GM12878 (cell line): Measurements from ENCODE around the gene DKKL1. TPM values are rescaled to one million over a fixed set of nuclear protein-coding genes. Genes with fewer than 3 reads are reported as not detected.

Experiments
- ATAC-seq: fragments of 200-7000 bp; cut with Tn5 transposase; 3 replicates; pipeline ENCODE4 v1.9.1; 2020; ENCODE audit warnings: mild to moderate bottlenecking, moderate library complexity
- BruUV-seq: library from RNA; stranded (reverse); fragments of 400-500 nt; replicated peaks from 2 replicates; lab custom pipeline; 2021; lab: Mats Ljungman, UMichigan
- CTCF ChIA-PET: fragments of 300-600 bp; sonication (Branson Sonifier 250); formaldehyde crosslinking; extraction: SDS; loops from one replicate; lab custom pipeline; 2021; ENCODE audit warnings: inconsistent platforms; lab: Yijun Ruan, JAX
- POLR2A ChIA-PET: fragments of 350-600 bp; formaldehyde crosslinking; extraction: SDS; loops from one replicate; lab custom pipeline; 2021; ENCODE audit warnings: inconsistent platforms; lab: Charles Lee
- RAD21 ChIA-PET: fragments of 300-600 bp; sonication (Branson Sonifier 250); formaldehyde crosslinking; loops from one replicate; lab custom pipeline; 2023; ENCODE audit warnings: antibody characterized with exemption; ENCODE audit not compliant: unreplicated experiment; lab: Charles Lee
- SMC1A ChIA-PET: fragments of 300-600 bp; sonication (Branson Sonifier 250); formaldehyde crosslinking; loops from one replicate; lab custom pipeline; 2023; ENCODE audit not compliant: unreplicated experiment, uncharacterized antibody; lab: Charles Lee
- DNase-seq: peaks from one replicate; pipeline ENCODE4 v3.0.0-alpha.2; 2011; ENCODE audit warnings: low read depth, low spot score
- FAIRE-seq: peaks from 3 replicates; lab custom pipeline; 2011; peaks lifted over from hg19 to GRCh38; lab: Jason Lieb, UNC
- H2AFZ ChIP-seq: 2 replicates; pipeline ENCODE4 v1.6.0; 2011; ENCODE audit warnings: low read depth, low read length, control low read depth; ENCODE audit not compliant: control insufficient read depth
- H3K27ac ChIP-seq: 2 replicates; pipeline ENCODE4 v1.5.1; 2011; ENCODE audit warnings: control low read depth; ENCODE audit not compliant: control insufficient read depth, insufficient read depth
- H3K27me3 ChIP-seq, 2 experiments: replicated peaks in 1 of 2; 2 replicates each; pipeline versions ENCODE4 v1.6.0 to v1.6.1; 2011; ENCODE audit warnings: low read length in 1 of 2; ENCODE audit not compliant: control insufficient read depth in 2 of 2, insufficient read depth in 2 of 2
- H3K36me3 ChIP-seq, 2 experiments: 2 replicates each; pipeline ENCODE4 v1.5.1; 2011; ENCODE audit warnings: low read length in 1 of 2; ENCODE audit not compliant: control insufficient read depth in 2 of 2, insufficient read depth in 2 of 2
- H3K4me1 ChIP-seq: 2 replicates; pipeline ENCODE4 v1.6.1; 2011; ENCODE audit warnings: mild to moderate bottlenecking, low read length, moderate library complexity, mixed read lengths; ENCODE audit not compliant: control insufficient read depth, insufficient read depth
- H3K4me2 ChIP-seq: 2 replicates; pipeline ENCODE4 v1.6.0; 2011; ENCODE audit warnings: control low read depth; ENCODE audit not compliant: control insufficient read depth, insufficient read depth
- H3K4me3 ChIP-seq: fragments of 200-600 bp; sonication (generic); 2 replicates; pipeline ENCODE4 v1.5.1; 2016
- H3K79me2 ChIP-seq: 2 replicates; pipeline ENCODE4 v1.6.0; 2011; ENCODE audit warnings: low read length; ENCODE audit not compliant: control insufficient read depth, insufficient read depth
- H3K9ac ChIP-seq: 2 replicates; pipeline ENCODE4 v1.8.0; 2011; ENCODE audit warnings: low read length, control low read depth, mixed read lengths; ENCODE audit not compliant: control insufficient read depth, insufficient read depth
- H3K9me3 ChIP-seq: replicated peaks from 3 replicates; pipeline ENCODE4 v1.5.1; 2011; ENCODE audit warnings: mild to moderate bottlenecking, low read length; ENCODE audit not compliant: control insufficient read depth, insufficient read depth
- H4K20me1 ChIP-seq: 2 replicates; pipeline ENCODE4 v1.6.0; 2011; ENCODE audit not compliant: control insufficient read depth, insufficient read depth
- BACH1 ChIP-seq: fragments of 450-650 bp; IDR thresholded peaks from 2 replicates; pipeline ENCODE4 v1.6.1; 2017; ENCODE audit warnings: mild to moderate bottlenecking, borderline replicate concordance
- BCL11A ChIP-seq: IDR thresholded peaks from 2 replicates; pipeline ENCODE4 v1.6.1; 2011; ENCODE audit warnings: low read depth, low read length
- CBFB ChIP-seq: IDR thresholded peaks from 2 replicates; pipeline ENCODE4 v1.6.1; 2016; ENCODE audit warnings: antibody characterized with exemption, low read depth
- CUX1 ChIP-seq: IDR thresholded peaks from 2 replicates; pipeline ENCODE4 v1.6.1; 2012; ENCODE audit warnings: improper control_type of control experiment, low read depth, low read length; ENCODE audit not compliant: insufficient replicate concordance
- NR2C2 ChIP-seq: IDR thresholded peaks from 2 replicates; pipeline ENCODE4 v1.6.1; 2011; ENCODE audit warnings: borderline replicate concordance, low read depth; ENCODE audit not compliant: control insufficient read depth, insufficient read length
- POLR2A ChIP-seq: IDR thresholded peaks from 2 replicates; pipeline ENCODE4 v1.6.1; 2011; ENCODE audit warnings: low read depth, mild to moderate bottlenecking, low read length
- RAD21 ChIP-seq: IDR thresholded peaks from 2 replicates; pipeline ENCODE4 v1.6.1; 2011; ENCODE audit warnings: mild to moderate bottlenecking, low read depth, low read length, moderate library complexity; ENCODE audit not compliant: insufficient read depth
- RCOR1 ChIP-seq: conservative IDR thresholded peaks from 2 replicates; pipeline ENCODE4 v1.6.1; 2012; ENCODE audit warnings: low read depth, low read length, improper control_type of control experiment
- RFX5 ChIP-seq: IDR thresholded peaks from 2 replicates; pipeline ENCODE4 v1.6.1; 2011; ENCODE audit warnings: low read depth, low read length, improper control_type of control experiment
- SIX5 ChIP-seq: IDR thresholded peaks from 2 replicates; pipeline ENCODE4 v1.6.1; 2011; ENCODE audit warnings: mild to moderate bottlenecking, low read depth, low read length, moderate library complexity; ENCODE audit not compliant: severe bottlenecking
- TCF3 ChIP-seq: IDR thresholded peaks from 2 replicates; pipeline ENCODE4 v1.6.1; 2012; ENCODE audit warnings: low read depth, mild to moderate bottlenecking, low read length, borderline replicate concordance; ENCODE audit not compliant: insufficient read depth
- ZBTB4 ChIP-seq: fragments of 450-650 bp; formaldehyde crosslinking; IDR thresholded peaks from 2 replicates; pipeline ENCODE4 v1.4.0; 2022; ENCODE audit warnings: mild to moderate bottlenecking, moderate library complexity
- WGBS: methylation state at CpG from one replicate; pipeline ENCODE4 v1.1.6; 2016; ENCODE audit warnings: low lambda C conversion rate; ENCODE audit not compliant: insufficient replicate concordance, insufficient coverage; ENCODE audit errors: missing lambda C conversion rate; 5-methylcytosine and 5-hydroxymethylcytosine counted together
- in situ Hi-C: fragments of 300-500 bp; cut with MboI; formaldehyde crosslinking; loops from 9 replicates; pipeline ENCODE4 v1.14.3; 2018; ENCODE audit warnings: mixed read lengths
- intact Hi-C: fragments of 100-400 bp; cut with micrococcal nuclease; formaldehyde crosslinking; loops from one replicate; pipeline ENCODE4 v1.14.2; 2022; ENCODE audit not compliant: unreplicated experiment
- polyA plus RNA-seq, 11 experiments: library from polyadenylated mRNA; depleted of rRNA in 4 of 11; unstranded in 6 of 11; stranded (reverse) in 5 of 11; fragments of >200 nt; fragmentation: Nextera tagmentation in 4 of 11; fragmentation: Illumina TruSeq in 1 of 11; extraction: Ambion mirVana in 4 of 11; extraction: Trizol in 1 of 11; gene quantifications; 1 replicate in 1 of 11; 2 replicates in 10 of 11; pipeline versions ENCODE4 v1.2.1 to v1.2.3, GENCODE V29; 2011 to 2016; ENCODE audit warnings: inconsistent platforms in 2 of 11, missing spikeins in 2 of 11, low read depth in 1 of 11
- total RNA-seq, 4 experiments: library from RNA; depleted of rRNA in 3 of 4; stranded (reverse); fragments of >200 nt in 3 of 4; fragmentation: Illumina TruSeq in 1 of 4; extraction: Trizol in 1 of 4; gene quantifications; 2 replicates each; pipeline versions ENCODE4 v1.2.1 to v1.2.3, GENCODE V29; 2013 to 2021
- TF ChIP-seq, protein P1 (sequence below): IDR thresholded peaks from 2 replicates; pipeline ENCODE4 v1.6.1; 2011; ENCODE audit warnings: mild to moderate bottlenecking, low read depth, low read length, moderate library complexity; ENCODE audit not compliant: insufficient replicate concordance
- TF ChIP-seq, protein P2 (sequence below): IDR thresholded peaks from 2 replicates; pipeline ENCODE4 v1.6.1; 2011; ENCODE audit warnings: low read depth, mild to moderate bottlenecking, low read length, moderate library complexity, borderline replicate concordance; ENCODE audit errors: extremely low read depth

DKKL1 gene
- total and polyA plus RNA-seq, 10 of the 15 experiments (the other 5 are each of a cell fraction or from before 2014, with no cell fraction given): not detected

DNA sequence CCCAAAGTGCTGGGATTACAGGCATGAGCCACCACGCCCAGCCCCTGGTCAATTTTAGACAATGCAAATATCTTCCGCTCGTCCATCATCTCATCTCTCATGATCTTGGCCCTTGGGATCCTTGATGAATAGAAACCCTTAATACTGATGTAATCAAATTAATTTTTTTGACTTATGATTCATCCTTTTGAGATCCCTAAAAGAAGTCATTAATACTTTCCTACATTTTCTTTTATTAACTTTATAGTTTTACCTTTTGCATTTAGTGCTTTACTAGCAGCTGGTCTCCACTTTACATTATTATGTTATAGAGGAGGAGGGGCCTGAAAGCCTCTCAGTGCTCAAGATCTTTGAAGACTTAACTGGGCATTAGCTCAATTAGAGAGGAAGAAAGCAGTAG is 16.7 kb downstream of the DKKL1 start:
- H3K27ac ChIP-seq: no peak overlapping the region
- 30% methylated on average over 3 of the region's 3 CpGs for WGBS
- H3K79me2 ChIP-seq: no peaks in the 10 kb centered on the region
- DNase-seq (no peak), FAIRE-seq (no peak), ATAC-seq (no peak)
- H4K20me1 ChIP-seq: no peaks in the 10 kb centered on the region
- no peak overlapping the region for H3K4me3 ChIP-seq
- no peaks in the 10 kb centered on the region; a peak in 1 of 4 replicates for H3K27me3 ChIP-seq
- H3K36me3 ChIP-seq: no peaks in the 10 kb centered on the region
- no peak overlapping the region for H3K4me2 ChIP-seq
- no peaks in the 10 kb centered on the region for H3K9me3 ChIP-seq
- no peak overlapping the region for H3K9ac ChIP-seq
- no TSS peak for BruUV-seq
- SMC1A ChIA-PET: interaction anchor here (0.6 to 1.2 kb wide), 3 partner anchors 8 to 299 kb away, joined by 3 read pairs; partner anchors contain the start of gene KASH5
- RAD21 ChIA-PET: interaction anchor here (1.4 kb wide), 1 partner anchor 10 kb away, joined by 3 read pairs; no protein-coding TSS in a partner anchor
- CTCF ChIA-PET: interaction anchor here (0.9 to 1.4 kb wide), 7 partner anchors 11 to 190 kb away, joined by 3 to 8 read pairs (median 3); no protein-coding TSS in a partner anchor
- intact Hi-C loops (no loop called here), in situ Hi-C loops (no loop called here)
- POLR2A ChIA-PET: interaction anchor here (0.5 kb wide), 1 partner anchor 59 kb away, joined by 5 read pairs; no protein-coding TSS in a partner anchor
- H3K4me1 ChIP-seq: no peaks in the 10 kb centered on the region
- no peak overlapping the region for H2AFZ ChIP-seq
- TF ChIP-seq, protein P1, sequence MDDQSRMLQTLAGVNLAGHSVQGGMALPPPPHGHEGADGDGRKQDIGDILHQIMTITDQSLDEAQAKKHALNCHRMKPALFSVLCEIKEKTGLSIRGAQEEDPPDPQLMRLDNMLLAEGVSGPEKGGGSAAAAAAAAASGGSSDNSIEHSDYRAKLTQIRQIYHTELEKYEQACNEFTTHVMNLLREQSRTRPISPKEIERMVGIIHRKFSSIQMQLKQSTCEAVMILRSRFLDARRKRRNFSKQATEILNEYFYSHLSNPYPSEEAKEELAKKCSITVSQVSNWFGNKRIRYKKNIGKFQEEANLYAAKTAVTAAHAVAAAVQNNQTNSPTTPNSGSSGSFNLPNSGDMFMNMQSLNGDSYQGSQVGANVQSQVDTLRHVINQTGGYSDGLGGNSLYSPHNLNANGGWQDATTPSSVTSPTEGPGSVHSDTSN: no peak
- TF ChIP-seq RAD21: no peak
- TF ChIP-seq RFX5: no peak
- TF ChIP-seq BCL11A: no peak
- TF ChIP-seq CBFB: no peak
- TF ChIP-seq, protein P2, sequence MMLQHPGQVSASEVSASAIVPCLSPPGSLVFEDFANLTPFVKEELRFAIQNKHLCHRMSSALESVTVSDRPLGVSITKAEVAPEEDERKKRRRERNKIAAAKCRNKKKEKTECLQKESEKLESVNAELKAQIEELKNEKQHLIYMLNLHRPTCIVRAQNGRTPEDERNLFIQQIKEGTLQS: no peak
- no peak for TF ChIP-seq ZBTB4
- TF ChIP-seq CUX1: no peak
- TF ChIP-seq RCOR1: no peak
- no peak for TF ChIP-seq TCF3
- no peak for TF ChIP-seq POLR2A
- TF ChIP-seq NR2C2: no peak
- no peak for TF ChIP-seq BACH1
- no peak for TF ChIP-seq SIX5
